SU-DHL-6 (cell line): ENCODE data around the gene KCNJ16.

Source experiments
- H2AFZ ChIP-seq: fragments of 200-600 bp; sonication (generic); 2 replicates; pipeline ENCODE4 v1.6.1; 2014; ENCODE audit warnings: low read depth, mild to moderate bottlenecking, moderate library complexity, mixed read lengths, antibody characterized with exemption, low read length; ENCODE audit not compliant: severe bottlenecking
- H3F3A ChIP-seq: fragments of 200-600 bp; shearing (Covaris generic); 2 replicates; pipeline ENCODE4 v1.6.0; 2016; ENCODE audit warnings: antibody characterized with exemption, mild to moderate bottlenecking; ENCODE audit not compliant: insufficient read depth
- H3K27ac ChIP-seq: fragments of 200-600 bp; sonication (generic); 2 replicates; pipeline ENCODE4 v1.5.1; 2016; ENCODE audit warnings: low read depth, mild to moderate bottlenecking, low read length, moderate library complexity, mixed read lengths
- H3K27me3 ChIP-seq: fragments of 200-600 bp; sonication (generic), shearing (Covaris generic); 2 replicates; pipeline ENCODE4 v1.6.0; 2014; ENCODE audit warnings: mild to moderate bottlenecking, low read length
- H3K36me3 ChIP-seq: fragments of 200-600 bp; sonication (generic); 2 replicates; pipeline ENCODE4 v1.6.1; 2014; ENCODE audit warnings: mild to moderate bottlenecking, low read length, mixed read lengths
- H3K4me2 ChIP-seq: fragments of 300-600, 200-600 bp; shearing (Covaris generic), sonication (generic); 2 replicates; pipeline ENCODE4 v1.6.0; 2014; ENCODE audit warnings: low read length, low read depth, mild to moderate bottlenecking; ENCODE audit not compliant: poor library complexity, severe bottlenecking
- H3K4me3 ChIP-seq: fragments of 200-600 bp; sonication (generic); 2 replicates; pipeline ENCODE4 v1.5.1; 2014; ENCODE audit warnings: antibody characterized with exemption, low read length, mild to moderate bottlenecking, mixed read lengths; ENCODE audit not compliant: insufficient read depth, poor library complexity, severe bottlenecking
- H3K79me2 ChIP-seq: fragments of 200-600 bp; sonication (generic); 2 replicates; pipeline ENCODE4 v1.6.1; 2014; ENCODE audit warnings: mild to moderate bottlenecking, low read length, moderate library complexity; ENCODE audit not compliant: insufficient read depth
- H3K9ac ChIP-seq: fragments of 200-600 bp; sonication (generic); 2 replicates; pipeline ENCODE4 v1.7.0; 2014; ENCODE audit warnings: mild to moderate bottlenecking, low read length
- H3K9me2 ChIP-seq: fragments of 200-600 bp; sonication (generic); replicated peaks from 2 replicates; pipeline ENCODE4 v1.6.1; 2014; ENCODE audit warnings: low read length; ENCODE audit not compliant: insufficient read depth
- H3K9me3 ChIP-seq: fragments of 200-600 bp; sonication (generic); 2 replicates; pipeline ENCODE4 v1.6.1; 2014; ENCODE audit warnings: low read length, mixed read lengths; ENCODE audit not compliant: insufficient read depth
- H4K20me1 ChIP-seq: fragments of 200-600 bp; sonication (generic); 2 replicates; pipeline ENCODE4 v1.6.1; 2014; ENCODE audit warnings: low read depth, mild to moderate bottlenecking, antibody characterized with exemption, low read length, moderate library complexity, mixed read lengths
- CTCF ChIP-seq: fragments of 200-600 bp; sonication (generic); IDR thresholded peaks from one replicate; pipeline ENCODE4 v1.5.1; 2017; ENCODE audit warnings: antibody characterized with exemption, mild to moderate bottlenecking, low read length, moderate library complexity; ENCODE audit not compliant: insufficient read depth, poor library complexity, severe bottlenecking
- EZH2phosphoT487 ChIP-seq: fragments of 200-600 bp; sonication (generic), shearing (Covaris generic); conservative IDR thresholded peaks from 2 replicates; pipeline ENCODE4 v1.6.1; 2018; ENCODE audit warnings: mild to moderate bottlenecking, antibody characterized with exemption, low read length, moderate library complexity, mixed read lengths

KCNJ16 gene

GRCh38 chr17:70073799-70074198 is 1.2 kb upstream of the KCNJ16 start:
- no peaks in the 10 kb centered on the region for H3K36me3 ChIP-seq
- no peak overlapping the region for H3K4me3 ChIP-seq
- no peaks in the 10 kb centered on the region for H3K27me3 ChIP-seq
- no peak overlapping the region for H3K27ac ChIP-seq
- no peak for TF ChIP-seq EZH2phosphoT487
- no peak for TF ChIP-seq CTCF
- no peak overlapping the region for H3K4me2 ChIP-seq
- no peak overlapping the region for H2AFZ ChIP-seq
- H3K9me2 ChIP-seq: no peaks in the 10 kb centered on the region
- no peak overlapping the region for H3K9ac ChIP-seq
- no peaks in the 10 kb centered on the region for H4K20me1 ChIP-seq
- H3K9me3 ChIP-seq: no peaks in the 10 kb centered on the region
- H3K79me2 ChIP-seq: no peaks in the 10 kb centered on the region
- H3F3A ChIP-seq: no peaks in the 10 kb centered on the region

DNA sequence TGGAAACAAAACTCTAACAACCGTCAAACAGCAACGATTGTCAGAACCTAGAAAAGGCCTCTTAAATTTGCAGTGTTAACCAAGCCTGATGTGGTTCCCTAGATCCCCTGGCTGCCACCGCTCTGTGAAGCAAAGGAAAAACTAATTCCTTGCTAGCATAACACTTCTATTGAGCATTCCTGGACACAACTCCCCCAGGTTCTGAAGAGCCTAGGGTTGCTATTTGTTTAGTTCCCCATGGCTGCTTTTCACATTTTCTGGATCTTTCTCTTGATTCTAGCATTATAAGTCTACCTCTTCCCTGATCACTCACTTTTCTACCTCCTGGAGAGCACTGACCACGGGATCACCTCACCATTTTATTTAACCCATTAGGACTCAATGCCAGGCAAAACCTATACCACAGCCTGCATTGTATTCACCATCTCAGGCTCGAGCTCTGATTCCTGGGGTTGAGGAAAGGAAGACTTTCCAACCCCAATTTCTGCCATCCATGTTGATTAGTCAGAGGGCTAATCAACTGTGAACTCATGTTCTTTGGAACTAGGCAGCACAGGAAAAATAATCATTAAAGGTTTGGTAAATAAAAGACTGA is 692 bp upstream of the KCNJ16 start:
- H3K9me3 ChIP-seq: no peaks in the 10 kb centered on the region
- no peaks in the 10 kb centered on the region for H3K9me2 ChIP-seq
- H3F3A ChIP-seq: no peaks in the 10 kb centered on the region
- H3K9ac ChIP-seq: no peak overlapping the region
- H3K4me2 ChIP-seq: no peak overlapping the region
- no peak overlapping the region for H2AFZ ChIP-seq
- H3K4me3 ChIP-seq: no peak overlapping the region
- no peaks in the 10 kb centered on the region for H4K20me1 ChIP-seq
- no peak overlapping the region for H3K27ac ChIP-seq
- H3K79me2 ChIP-seq: no peaks in the 10 kb centered on the region
- H3K36me3 ChIP-seq: no peaks in the 10 kb centered on the region
- H3K27me3 ChIP-seq: no peaks in the 10 kb centered on the region
- TF ChIP-seq CTCF: no peak
- TF ChIP-seq EZH2phosphoT487: no peak

- no peaks in the 10 kb centered on the region for H3K36me3 ChIP-seq
- H3F3A ChIP-seq: no peaks in the 10 kb centered on the region
- H4K20me1 ChIP-seq: no peaks in the 10 kb centered on the region
- no peak overlapping the region for H3K9ac ChIP-seq
- no peaks in the 10 kb centered on the region for H3K79me2 ChIP-seq
- no peak overlapping the region for H3K27ac ChIP-seq
- H3K4me2 ChIP-seq: no peak overlapping the region
- H3K9me3 ChIP-seq: no peaks in the 10 kb centered on the region
- TF ChIP-seq CTCF (no peak), EZH2phosphoT487 (no peak)
- H3K4me3 ChIP-seq: no peak overlapping the region
- H2AFZ ChIP-seq: no peak overlapping the region
- H3K27me3 ChIP-seq: no peaks in the 10 kb centered on the region
- H3K9me2 ChIP-seq: no peaks in the 10 kb centered on the region
Observed at GRCh38 chr17:70076189-70076588, 1.2 kb downstream of the KCNJ16 start.

DNA sequence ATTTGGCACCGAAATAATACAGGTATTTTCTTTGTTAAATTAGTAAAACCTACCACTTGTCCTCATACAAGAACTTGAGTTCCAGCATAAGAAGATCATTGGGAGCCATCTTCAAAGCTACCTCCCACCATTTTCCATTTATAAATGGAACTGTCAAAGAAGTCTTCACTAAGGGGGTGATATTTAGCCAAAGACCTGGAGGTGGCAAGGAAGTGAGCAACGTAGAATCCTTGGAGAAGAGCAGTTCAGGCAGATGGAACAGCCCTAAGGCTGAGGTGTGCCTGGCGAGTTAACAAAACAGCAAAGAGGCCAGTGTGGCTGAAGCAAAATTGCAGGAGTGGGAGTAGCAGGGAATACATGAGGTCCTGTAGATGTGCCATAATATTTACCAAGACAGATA is 1.8 kb downstream of the KCNJ16 start:
- Histone ChIP-seq H3K79me2 (no peaks in the 10 kb centered on the region), H3K27me3 (no peaks in the 10 kb centered on the region), H3F3A (no peaks in the 10 kb centered on the region), H3K36me3 (no peaks in the 10 kb centered on the region), H4K20me1 (no peaks in the 10 kb centered on the region), H3K4me3 (no peak overlapping the region), H3K27ac (no peak overlapping the region), H3K9ac (no peak overlapping the region), H3K4me2 (no peak overlapping the region), H2AFZ (no peak overlapping the region), H3K9me3 (no peaks in the 10 kb centered on the region), H3K9me2 (no peaks in the 10 kb centered on the region)
- TF ChIP-seq CTCF (no peak), EZH2phosphoT487 (no peak)
